Gastroesophageal sphincter (tissue), 4 donors: ENCODE measurements around the gene PBX3. TPM values are rescaled to one million over a fixed set of nuclear protein-coding genes. Genes with fewer than 3 reads are reported as not detected.

Experiments
- ATAC-seq: fragments of 150-250 bp; one replicate; pipeline ENCODE4 v1.9.1; 2016; ENCODE audit warnings: mild to moderate bottlenecking, moderate library complexity
- H3K27ac ChIP-seq, 4 donors: fragments of 200-600 bp; sonication (generic) in 3 of 4; 1 replicate in 3 of 4; 2 replicates in 1 of 4; pipeline ENCODE4 v1.5.1; 2016 to 2019
- H3K27me3 ChIP-seq: fragments of 200-600 bp; sonication (generic); one replicate; pipeline ENCODE4 v1.5.1; 2019
- H3K36me3 ChIP-seq, 2 donors: fragments of 200-600 bp; sonication (generic); one replicate each; pipeline ENCODE4 v1.5.1; 2019; ENCODE audit warnings: control low read depth in 1 of 2
- H3K4me1 ChIP-seq, 3 donors: fragments of 200-600 bp; sonication (generic); 1 replicate in 2 of 3; 2 replicates in 1 of 3; pipeline ENCODE4 v1.5.1; 2016 to 2019; ENCODE audit warnings: control low read depth in 2 of 3
- H3K4me3 ChIP-seq, 2 donors: fragments of 200-600 bp; sonication (generic); one replicate each; pipeline ENCODE4 v1.5.1; 2019; ENCODE audit warnings: mild to moderate bottlenecking in 1 of 2, moderate library complexity in 1 of 2
- H3K9me3 ChIP-seq, 3 donors: fragments of 200-600 bp; sonication (generic); one replicate each; pipeline ENCODE4 v1.5.1; 2017 to 2019; ENCODE audit warnings: control low read depth in 2 of 3
- CTCF ChIP-seq, 4 experiments: fragments of 200-600 bp in 2 of 4; fragments of 450-650 bp in 2 of 4; sonication (generic) in 1 of 4; IDR thresholded peaks; one replicate each; pipeline ENCODE4 v1.5.1; 2017 to 2019; ENCODE audit warnings: antibody characterized with exemption in 4 of 4, mild to moderate bottlenecking in 2 of 4, moderate library complexity in 2 of 4
- EP300 ChIP-seq: sonication (generic); formaldehyde crosslinking; IDR thresholded peaks from one replicate; pipeline ENCODE4 v1.6.1; 2017; ENCODE audit warnings: antibody characterized with exemption, mild to moderate bottlenecking
- POLR2A ChIP-seq, 2 donors: fragments of 450-650 bp; IDR thresholded peaks; one replicate each; pipeline ENCODE4 v1.6.1; 2017; ENCODE audit warnings: antibody characterized with exemption in 2 of 2, mild to moderate bottlenecking in 2 of 2, moderate library complexity in 1 of 2
- POLR2AphosphoS5 ChIP-seq: sonication (generic); formaldehyde crosslinking; IDR thresholded peaks from one replicate; pipeline ENCODE4 v1.6.1; 2017; ENCODE audit warnings: antibody characterized with exemption
- WGBS, 2 donors: methylation state at CpG; one replicate each; pipeline ENCODE4 v1.1.5; 2018; ENCODE audit warnings: low coverage in 1 of 2; 5-methylcytosine and 5-hydroxymethylcytosine counted together
- total RNA-seq, 4 donors: library from RNA; depleted of rRNA; stranded (reverse); fragments of >200 nt; gene quantifications; one replicate each; pipeline ENCODE4 v1.1.0, GENCODE V29; 2016

The PBX3 gene
- total RNA-seq, 4 donors from 2014 or later, result 59.9 to 81.4 (median 71.8) TPM

- Histone ChIP-seq H3K27me3 (no peaks in the 10 kb centered on the region), H3K4me1 (peaks cover 0 to 19% (median 3%) of the 10 kb centered on the region in 3 donors), H3K9me3 (no peaks in the 10 kb centered on the region), H3K27ac (no peak overlapping the region), H3K4me3 (no peak overlapping the region), H3K36me3 (peaks cover 0 to 20% of the 10 kb centered on the region in 2 donors)
- 67 to 83% methylated on average over 5 to 6 of the region's 6 CpGs for WGBS, 2 donors
- no peak for ATAC-seq
- TF ChIP-seq EP300, result no peak
- no peak for TF ChIP-seq CTCF (IDR thresholded peaks at IDR 0.05)
- TF ChIP-seq POLR2AphosphoS5, result no peak
- TF ChIP-seq POLR2A (IDR thresholded peaks at IDR 0.05), result no peak
Observed at GRCh38 chr9:125968714-125969374, 221.7 kb downstream of the PBX3 start.

- no peak for TF ChIP-seq CTCF (IDR thresholded peaks at IDR 0.05)
- no peak for TF ChIP-seq EP300
- no peak for TF ChIP-seq POLR2AphosphoS5
- no peak for TF ChIP-seq POLR2A (IDR thresholded peaks at IDR 0.05)
- Histone ChIP-seq H3K4me3 (no peak overlapping the region), H3K27me3 (no peaks in the 10 kb centered on the region), H3K4me1 (peaks cover 0 to 15% (median 3%) of the 10 kb centered on the region in 3 donors), H3K9me3 (no peaks in the 10 kb centered on the region), H3K36me3 (peaks cover 0 to 15% of the 10 kb centered on the region in 2 donors), H3K27ac (no peak overlapping the region)
- 67 to 100% methylated on average over 2 of the region's 5 CpGs for WGBS, 2 donors
- no peak for ATAC-seq
Observed at GRCh38 chr9:125969462-125969861, 222.3 kb downstream of the PBX3 start.

- no peaks in the 10 kb centered on the region for H3K27me3 ChIP-seq
- H3K36me3 ChIP-seq, result peaks cover 0 to 11% of the 10 kb centered on the region in 2 donors
- no peak for TF ChIP-seq EP300
- no peak overlapping the region for H3K4me3 ChIP-seq
- WGBS, 2 donors, result 70% methylated on average over 2 of the region's 5 CpGs; no CpG with 5 or more reads in 1 of the 2 donors
- H3K27ac ChIP-seq, result no peak overlapping the region
- H3K9me3 ChIP-seq, result no peaks in the 10 kb centered on the region
- no peak for ATAC-seq
- peaks cover 0 to 11% (median 3%) of the 10 kb centered on the region in 3 donors for H3K4me1 ChIP-seq
Observed at GRCh38 chr9:125969868-125970267, 222.7 kb downstream of the PBX3 start.

- TF ChIP-seq POLR2AphosphoS5 (no peak), CTCF (IDR thresholded peaks at IDR 0.05) (no peak), EP300 (no peak), POLR2A (IDR thresholded peaks at IDR 0.05) (no peak)
- Histone ChIP-seq H3K36me3 (peaks cover 0 to 8% of the 10 kb centered on the region in 2 donors), H3K27me3 (no peaks in the 10 kb centered on the region), H3K27ac (no peak overlapping the region), H3K4me1 (peaks cover 0 to 6% (median 3%) of the 10 kb centered on the region in 3 donors), H3K9me3 (no peaks in the 10 kb centered on the region), H3K4me3 (no peak overlapping the region)
- ATAC-seq, result no peak
- 62 to 72% methylated on average over 3 to 4 of the region's 5 CpGs for WGBS, 2 donors
Observed at GRCh38 chr9:125970340-125970739, 223.2 kb downstream of the PBX3 start.

- no peak for ATAC-seq
- TF ChIP-seq POLR2AphosphoS5, result no peak
- TF ChIP-seq POLR2A (IDR thresholded peaks at IDR 0.05), result no peak
- no peak for TF ChIP-seq CTCF (IDR thresholded peaks at IDR 0.05)
- TF ChIP-seq EP300, result no peak
- H3K4me3 ChIP-seq, result no peak overlapping the region
- no peaks in the 10 kb centered on the region for H3K27me3 ChIP-seq
- no peaks in the 10 kb centered on the region for H3K9me3 ChIP-seq
- WGBS, 2 donors, result 66 to 79% methylated on average over 2 to 3 of the region's 3 CpGs
- no peak overlapping the region for H3K27ac ChIP-seq
- H3K36me3 ChIP-seq, result peaks cover 0 to 7% of the 10 kb centered on the region in 2 donors
- H3K4me1 ChIP-seq, result no peaks in the 10 kb centered on the region
Observed at GRCh38 chr9:125971050-125971449, 223.9 kb downstream of the PBX3 start.
